Hepatocyte (in vitro differentiated cells): ENCODE results near the gene EVI2B.

Experiments
- CTCF ChIP-seq: fragments of 200-600 bp; sonication (generic); IDR thresholded peaks from 2 replicates; pipeline ENCODE4 v1.5.1; 2016; ENCODE audit warnings: antibody characterized with exemption, mild to moderate bottlenecking; ENCODE audit not compliant: poor library complexity
- EZH2 ChIP-seq: fragments of 200-600 bp; sonication (generic); IDR thresholded peaks from 2 replicates; pipeline ENCODE4 v1.6.1; 2016; ENCODE audit warnings: antibody characterized with exemption, mild to moderate bottlenecking, borderline replicate concordance
- EZH2phosphoT487 ChIP-seq: fragments of 200-600 bp; sonication (generic); IDR thresholded peaks from one replicate; pipeline ENCODE4 v1.6.1; 2018; ENCODE audit warnings: antibody characterized with exemption, mild to moderate bottlenecking, low read depth, moderate library complexity; ENCODE audit not compliant: unreplicated experiment, severe bottlenecking

GRCh38 chr17:31339906-31340661 is 26.2 kb upstream of the EVI2B start:
- no peak for TF ChIP-seq EZH2
- TF ChIP-seq CTCF: no peak
- no peak for TF ChIP-seq EZH2phosphoT487
